DMS53 treated with DMSO at 0.1 percent for 48 hours (cell line): ENCODE measurements around the gene LIPH.
"Not testable (repeated sequence)": the region's sequence is repeated elsewhere in the genome, so short reads cannot be mapped to it uniquely, and the experiment has no call there.

ENCODE experiments used
- DNase-seq: peaks from one replicate; lab custom pipeline; 2025; ENCODE audit not compliant: unreplicated experiment; lab: John Stamatoyannopoulos, UW

Gene LIPH

DNA sequence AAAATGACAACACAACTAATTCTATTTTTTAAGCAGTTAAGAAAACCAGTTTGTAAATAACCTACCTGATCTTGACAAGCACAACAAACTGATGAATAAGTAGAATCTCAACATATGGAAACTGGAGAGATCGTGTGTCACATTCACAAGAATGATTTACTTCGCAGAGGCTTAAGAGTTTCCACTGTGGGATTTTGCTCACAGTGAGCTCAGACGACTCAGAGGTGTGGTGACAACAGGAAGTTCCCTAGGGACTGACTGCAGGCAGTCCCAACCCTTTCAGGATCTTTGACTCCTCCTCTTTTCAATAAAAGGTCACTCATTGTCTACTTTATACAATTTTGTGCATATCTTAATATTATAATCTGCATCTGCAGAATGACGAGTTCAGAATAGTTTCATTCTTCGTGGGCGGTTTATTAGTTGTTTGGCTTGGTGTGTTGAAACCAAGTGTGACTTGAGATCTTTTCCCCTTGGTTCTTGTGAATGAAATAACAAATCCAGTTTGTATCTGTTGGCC, at the start of gene LIPH:
Gene LIPH (minus strand): TSS at position 231 of the 520 bp plus-strand sequence. CDS start 117 bp downstream, at position 114.
- peak; percentile 43 for DNase-seq

GRCh38 chr3:185595526-185595925, 43.1 kb upstream of the LIPH start:
- no peak for DNase-seq

DNA sequence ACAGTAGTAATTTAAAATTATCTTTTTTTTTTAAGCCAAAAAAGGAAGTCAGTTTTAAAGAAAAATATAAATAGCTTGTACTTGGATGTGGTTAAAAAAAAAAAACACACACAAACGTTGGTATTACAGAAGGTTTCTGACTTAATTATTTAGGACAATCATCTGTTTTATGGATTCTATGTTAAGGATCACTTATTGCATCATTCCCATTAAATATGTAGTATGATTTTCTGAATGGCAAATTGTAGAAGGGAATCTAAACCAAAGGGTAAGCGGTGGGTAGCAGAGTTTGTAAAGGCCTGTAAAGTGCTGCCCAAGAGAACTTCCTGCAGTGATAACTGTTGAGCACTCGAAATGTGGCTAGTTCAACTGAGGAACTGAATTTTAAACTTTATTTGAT, 41.7 kb upstream of the LIPH start:
- DNase-seq: no peak

GRCh38 chr3:185586686-185587039, 34.3 kb upstream of the LIPH start:
- no peak for DNase-seq

- peak; percentile 92 for DNase-seq
These were observed 33.7 kb upstream of the LIPH start, which contains the start of gene SENP2 for GRCh38 chr3:185585859-185586685. TSS of gene SENP2 (plus strand) at chr3:185586295. CDS start at chr3:185586414, 119 bp downstream.

DNA sequence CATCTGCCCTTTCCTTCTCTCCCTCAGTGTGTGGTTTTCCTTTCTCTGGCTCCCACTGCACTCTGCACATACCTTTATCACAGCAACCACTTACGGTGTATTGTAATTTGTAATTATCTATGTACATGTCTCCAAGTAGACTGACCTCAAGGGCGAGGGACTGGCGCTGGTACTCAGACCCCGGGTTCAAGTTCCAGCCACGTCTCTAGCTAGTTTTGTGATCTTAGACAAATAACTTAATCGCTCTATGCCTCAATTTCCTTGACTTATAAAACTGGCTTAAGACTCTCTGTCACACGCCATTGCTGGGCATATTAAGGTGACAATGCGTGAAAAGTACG, 33.1 kb upstream of the LIPH start:
- no peak for DNase-seq

DNA sequence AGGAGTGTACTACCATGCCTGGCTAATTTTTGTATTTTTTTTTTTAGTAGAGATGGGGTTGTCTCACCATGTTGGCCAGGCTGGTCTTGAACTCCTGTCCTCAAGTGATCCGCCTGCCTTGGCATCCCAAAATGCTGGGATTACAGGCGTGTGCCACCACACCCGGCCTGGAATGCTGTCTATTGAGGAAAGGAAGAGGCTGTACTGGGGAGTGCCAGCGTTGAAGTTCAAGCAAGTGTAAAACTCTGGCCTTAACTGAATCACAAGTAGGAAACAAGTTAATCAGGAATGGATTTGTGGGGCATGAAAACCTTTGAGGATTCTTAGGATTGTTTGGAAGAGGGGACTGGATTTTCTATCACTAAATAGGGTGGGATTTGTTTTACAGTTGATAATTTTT, 32.3 kb upstream of the LIPH start:
- DNase-seq: no peak

DNA sequence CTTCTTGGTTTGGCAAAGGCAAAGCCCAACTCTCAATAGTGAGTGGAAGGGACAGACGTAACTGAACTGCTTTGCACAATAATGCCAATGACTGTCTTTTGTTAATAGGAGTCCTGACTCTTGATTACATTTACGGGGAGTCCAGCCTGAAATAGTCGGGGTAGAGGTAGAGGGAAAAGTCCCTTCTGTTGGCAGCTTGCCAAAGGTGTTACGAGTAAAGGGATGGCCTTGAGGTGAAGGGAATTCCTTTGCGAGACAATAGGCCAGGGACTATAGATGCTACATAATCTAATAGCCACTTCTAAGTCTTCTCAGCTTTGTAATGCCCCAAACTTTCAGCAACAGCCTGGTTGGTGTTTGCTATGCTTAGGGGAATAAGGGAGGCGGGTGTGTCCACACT, 31.5 kb upstream of the LIPH start:
- DNase-seq: no peak

DNA sequence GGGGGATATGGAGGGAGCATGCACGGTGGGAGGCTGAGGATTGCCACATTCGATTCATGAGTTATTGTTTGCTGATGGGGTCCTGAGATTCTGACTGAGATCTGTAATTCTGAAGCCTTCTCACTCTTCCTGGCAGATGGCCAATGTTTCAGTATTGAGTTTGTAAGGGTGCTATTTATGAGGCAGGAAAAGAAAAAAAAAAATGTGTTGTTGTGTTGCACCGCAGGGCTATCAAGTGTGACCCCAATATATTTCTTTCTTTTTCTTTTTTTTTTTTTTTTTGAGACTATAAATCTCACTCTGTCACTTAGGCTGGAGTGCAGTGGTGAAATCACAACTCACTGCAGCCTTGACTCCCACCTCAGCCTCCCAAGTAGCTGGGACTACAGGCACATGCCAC, 30.5 kb upstream of the LIPH start:
- no peak for DNase-seq

GRCh38 chr3:185582236-185582635, 29.8 kb upstream of the LIPH start:
- no peak for DNase-seq

- peak; percentile 48 for DNase-seq
These were observed 22.9 kb upstream of the LIPH start for GRCh38 chr3:185575108-185575869.

GRCh38 chr3:185572183-185572582, 19.8 kb upstream of the LIPH start:
- no peak for DNase-seq

GRCh38 chr3:185561958-185562357, 9.6 kb upstream of the LIPH start:
- DNase-seq: no peak

DNA sequence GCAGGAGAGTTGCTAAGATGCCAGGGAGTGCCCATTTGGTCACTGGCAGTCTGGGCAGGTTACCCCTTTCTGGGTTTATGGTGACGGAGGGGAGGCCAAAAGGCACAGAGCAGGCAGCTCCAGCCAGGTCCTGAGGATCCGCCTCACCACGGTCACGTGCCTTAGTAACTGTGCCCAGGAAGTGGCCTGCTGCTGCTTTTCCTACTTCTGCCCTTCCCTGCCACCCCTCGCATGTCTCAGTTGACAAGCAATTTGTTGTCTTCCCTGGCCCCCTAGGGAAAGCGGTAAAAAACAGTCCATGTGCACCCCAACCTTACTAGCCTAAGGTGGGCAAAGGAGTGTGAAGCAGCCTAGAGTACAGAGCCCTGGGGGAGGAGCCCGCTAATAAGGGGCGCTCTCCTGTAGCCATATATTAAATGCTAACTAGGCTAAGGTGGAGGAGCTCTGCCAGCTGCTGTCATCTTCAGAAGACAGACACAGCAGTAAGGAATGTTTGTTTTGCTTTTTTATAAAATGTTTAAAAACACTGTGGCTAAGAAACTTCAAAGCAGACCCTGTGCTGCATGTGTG, 9.1 kb upstream of the LIPH start:
- no peak for DNase-seq

GRCh38 chr3:185560676-185561075, 8.3 kb upstream of the LIPH start:
- no peak for DNase-seq

DNA sequence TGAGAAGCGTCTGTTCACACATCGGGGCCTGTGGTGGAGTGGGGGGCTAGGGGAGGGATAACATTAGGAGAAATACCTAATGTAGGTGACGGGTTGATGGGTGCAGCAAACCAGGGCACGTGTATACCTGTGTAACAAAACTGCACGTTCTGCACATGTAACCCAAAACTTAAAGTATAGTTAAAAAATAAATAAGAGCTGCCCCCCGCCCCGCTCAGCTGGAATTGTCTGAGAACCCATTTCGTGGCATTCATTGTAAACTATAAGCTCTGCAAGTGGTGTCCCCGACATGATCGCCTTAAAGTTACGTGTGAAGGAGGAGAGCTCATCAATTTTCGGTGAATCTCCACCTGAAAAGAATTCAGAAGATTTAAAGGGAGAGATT, 7.3 kb upstream of the LIPH start:
- DNase-seq: no peak

- DNase-seq: no peak
These were observed 6.0 kb upstream of the LIPH start for GRCh38 chr3:185558395-185558794.

DNA sequence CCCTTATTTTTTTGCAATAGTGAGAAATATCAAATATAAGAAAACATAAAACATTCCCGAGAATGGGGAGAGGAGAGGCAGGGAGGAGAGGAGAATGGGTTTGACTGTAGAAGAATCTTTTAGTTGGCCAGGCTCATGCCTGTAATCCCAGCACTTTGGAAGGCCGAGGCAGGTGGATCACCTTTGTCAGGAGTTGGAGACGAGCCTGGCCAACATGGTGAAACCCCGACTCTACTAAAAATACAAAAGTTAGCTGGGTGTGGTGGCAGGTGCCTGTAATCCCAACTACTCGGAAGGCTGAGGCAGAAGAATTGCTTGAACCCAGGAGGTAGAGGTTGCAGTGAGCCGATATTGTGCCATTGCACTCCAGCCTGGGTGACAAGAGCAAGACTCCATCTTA, 4.3 kb upstream of the LIPH start:
- DNase-seq: not testable (repeated sequence)

DNA sequence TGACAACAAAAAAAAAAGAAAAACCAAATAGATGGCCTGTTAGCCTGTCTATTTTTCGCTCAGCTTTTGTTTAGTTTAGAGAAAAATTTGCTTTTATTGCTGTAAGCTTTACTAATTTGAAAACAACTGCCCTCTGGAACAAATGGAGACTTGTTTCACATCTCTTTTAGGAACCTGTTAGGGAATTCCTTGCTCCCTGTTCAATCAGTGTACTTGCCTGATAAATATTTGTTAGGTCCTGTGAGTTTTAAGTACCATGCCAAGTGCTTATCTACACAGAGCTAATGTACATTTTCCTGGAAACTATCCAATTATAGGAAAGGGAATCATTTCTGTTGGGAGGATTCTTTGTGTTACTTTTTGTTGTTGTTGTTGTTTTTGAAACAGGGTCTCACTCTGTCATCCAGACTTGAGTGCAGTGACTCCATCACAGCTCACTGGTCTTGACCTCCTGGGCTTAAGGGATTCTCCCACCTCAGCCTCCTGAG, 3.5 kb upstream of the LIPH start:
- no peak for DNase-seq

DNA sequence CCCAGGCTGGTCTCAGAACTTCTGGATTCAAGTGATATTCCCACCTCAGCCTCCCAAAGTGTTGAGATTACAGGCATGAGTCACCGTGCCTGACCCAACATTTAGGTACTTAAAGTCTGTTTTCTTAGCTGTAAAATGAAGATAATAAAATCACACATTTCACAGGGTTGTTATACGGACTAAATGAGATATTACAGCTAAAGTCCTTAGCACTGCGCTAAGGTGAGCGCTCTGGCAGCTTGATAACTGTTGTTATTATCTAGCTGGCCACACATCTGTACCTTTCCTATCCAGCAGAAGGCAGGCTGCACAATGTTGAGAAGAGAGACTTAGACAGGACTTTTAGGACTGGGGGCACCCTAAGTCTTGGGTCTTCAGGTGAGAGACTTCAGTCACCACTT, 2.7 kb upstream of the LIPH start:
- no peak for DNase-seq

DNA sequence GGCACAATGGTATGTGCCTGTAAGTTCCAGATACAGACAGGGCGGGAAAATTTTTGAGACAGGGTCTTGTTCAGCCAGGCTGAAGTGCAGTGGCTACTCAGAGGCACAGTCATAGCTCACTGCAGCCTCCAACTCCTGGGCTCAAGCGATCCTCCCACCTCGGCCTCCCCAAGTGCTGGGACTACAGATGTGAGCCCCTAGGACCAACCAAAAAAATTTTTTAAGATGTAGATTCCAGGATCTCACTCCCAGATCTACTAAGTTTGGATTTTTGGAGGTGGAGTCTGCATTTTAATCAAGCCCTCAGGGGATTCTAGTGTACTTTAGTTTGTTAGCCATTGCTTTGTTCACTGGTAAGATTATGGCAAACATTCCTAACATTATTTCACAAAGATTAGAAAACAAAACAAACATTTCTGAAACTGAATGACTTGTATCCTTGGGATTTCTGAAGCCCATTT, 2.7 kb downstream of the LIPH start:
- no peak for DNase-seq

GRCh38 chr3:185549122-185549521, 3.3 kb downstream of the LIPH start:
- DNase-seq: peak; percentile 20
